ENCODE data around the gene CEP41.

CEP41 gene, protein sequence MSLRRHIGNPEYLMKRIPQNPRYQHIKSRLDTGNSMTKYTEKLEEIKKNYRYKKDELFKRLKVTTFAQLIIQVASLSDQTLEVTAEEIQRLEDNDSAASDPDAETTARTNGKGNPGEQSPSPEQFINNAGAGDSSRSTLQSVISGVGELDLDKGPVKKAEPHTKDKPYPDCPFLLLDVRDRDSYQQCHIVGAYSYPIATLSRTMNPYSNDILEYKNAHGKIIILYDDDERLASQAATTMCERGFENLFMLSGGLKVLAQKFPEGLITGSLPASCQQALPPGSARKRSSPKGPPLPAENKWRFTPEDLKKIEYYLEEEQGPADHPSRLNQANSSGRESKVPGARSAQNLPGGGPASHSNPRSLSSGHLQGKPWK

DNA sequence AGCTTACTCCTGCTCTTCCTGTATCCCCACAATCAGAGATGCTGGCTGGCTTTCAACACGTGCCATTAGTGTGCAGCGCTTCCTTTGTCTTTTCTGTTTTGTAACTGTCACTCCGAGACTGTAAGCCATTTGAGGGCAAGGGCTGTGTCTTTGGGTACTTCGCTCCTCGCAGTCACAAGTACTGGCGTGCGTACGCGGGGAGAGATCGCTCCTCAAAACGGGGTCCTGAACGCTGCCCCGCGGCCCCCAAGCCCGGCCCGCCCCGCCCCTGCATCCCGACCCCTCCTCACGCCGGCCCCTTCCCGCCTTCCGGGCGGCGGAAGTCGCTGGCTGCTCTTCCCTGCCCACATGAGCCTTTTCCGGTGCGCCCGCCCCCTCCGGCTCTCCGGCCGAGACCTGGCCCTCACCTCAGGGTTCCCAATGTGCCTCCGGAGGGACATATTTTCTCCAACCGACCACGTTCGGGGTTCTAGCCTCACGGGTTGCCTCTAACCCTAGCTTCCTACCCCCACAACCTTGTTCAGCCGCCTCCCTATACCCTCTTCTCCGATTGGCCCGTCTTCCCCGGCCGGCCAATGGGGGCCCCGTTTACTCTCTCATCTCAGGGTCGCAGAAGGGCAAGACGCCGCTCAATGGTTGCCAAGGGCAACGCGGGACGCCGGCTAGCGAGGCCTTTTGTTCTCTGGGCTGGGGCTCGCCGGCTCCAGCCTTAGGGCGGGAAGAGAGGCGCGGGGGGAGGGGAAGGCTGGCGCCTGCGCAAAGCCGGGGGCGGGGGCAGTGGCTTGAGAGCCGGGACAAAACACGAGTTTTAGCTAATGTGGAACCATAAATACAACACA is at the start of gene CEP41:
Gene CEP41, minus strand, starts transcription at position 490 of the 839 bp plus-strand sequence. Its CDS starts 50 bp downstream, at position 440.
- H3K4me3 ChIP-seq (ENCODE audit: low read length in 2 of 2) = peak within 1 kb of the TSS; percentile 58 to 90
- H3K36me3 ChIP-seq (ENCODE audit: control insufficient read depth in 2 of 2, insufficient read depth in 2 of 2, low read length in 2 of 2) = no peaks in the 10 kb centered on the region
- H3K27me3 ChIP-seq (ENCODE audit: control insufficient read depth in 1 of 2, insufficient read depth in 2 of 2, low read length in 2 of 2) = no peaks in the 10 kb centered on the region
- H3K4me1 ChIP-seq (ENCODE audit: control insufficient read depth, insufficient read depth, low read length) = peaks cover 14% of the 10 kb centered on the region
- H3K27ac ChIP-seq (ENCODE audit: low read length) = peak within 1 kb of the TSS; percentile 78
- no peaks in the 10 kb centered on the region for H3K9me3 ChIP-seq (ENCODE audit: control insufficient read depth in 2 of 2, low read length in 2 of 2)
- H3K9ac ChIP-seq (ENCODE audit: low read length in 2 of 2) = peak within 1 kb of the TSS; percentile 71 to 79

DNA sequence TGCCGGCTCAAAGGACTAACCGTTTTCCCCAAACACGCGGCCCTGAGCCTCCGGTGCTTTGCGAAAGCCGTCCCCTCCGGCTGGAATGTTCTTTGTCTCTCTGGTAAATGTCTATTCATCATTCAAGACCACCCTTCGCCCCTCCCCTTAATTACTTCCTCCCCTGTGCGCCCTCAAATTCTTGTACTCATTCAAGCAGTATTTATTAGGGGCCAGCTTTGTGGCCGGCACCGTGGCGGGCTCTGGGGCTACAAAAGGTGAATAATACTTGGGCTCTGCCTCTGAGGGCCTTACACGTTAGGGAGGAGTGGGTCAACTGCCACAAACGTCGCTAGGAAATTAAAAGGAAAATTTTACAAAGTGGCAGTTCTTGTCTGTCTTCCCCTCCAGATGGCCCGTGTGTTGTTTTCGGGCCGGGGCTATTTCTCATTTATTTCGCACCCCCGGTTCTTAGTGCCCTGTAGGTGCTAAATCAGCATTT is 49.5 kb upstream of the CEP41 start:
- H3K9me3 ChIP-seq (ENCODE audit: control insufficient read depth in 2 of 2, low read length in 2 of 2) = no peaks in the 10 kb centered on the region
- no peak overlapping the region for H3K9ac ChIP-seq (ENCODE audit: low read length in 2 of 2)
- peak overlapping the region; percentile 11 for H3K27ac ChIP-seq (ENCODE audit: low read length)
- H3K4me3 ChIP-seq (ENCODE audit: low read length in 2 of 2) = peak overlapping the region in 1 of 2 donors; percentile 72
- H3K4me1 ChIP-seq (ENCODE audit: control insufficient read depth, insufficient read depth, low read length) = peaks cover 30% of the 10 kb centered on the region
- H3K36me3 ChIP-seq (ENCODE audit: control insufficient read depth in 2 of 2, insufficient read depth in 2 of 2, low read length in 2 of 2) = no peaks in the 10 kb centered on the region
- H3K27me3 ChIP-seq (ENCODE audit: control insufficient read depth in 1 of 2, insufficient read depth in 2 of 2, low read length in 2 of 2) = peaks cover 11 to 31% of the 10 kb centered on the region in 2 donors

DNA sequence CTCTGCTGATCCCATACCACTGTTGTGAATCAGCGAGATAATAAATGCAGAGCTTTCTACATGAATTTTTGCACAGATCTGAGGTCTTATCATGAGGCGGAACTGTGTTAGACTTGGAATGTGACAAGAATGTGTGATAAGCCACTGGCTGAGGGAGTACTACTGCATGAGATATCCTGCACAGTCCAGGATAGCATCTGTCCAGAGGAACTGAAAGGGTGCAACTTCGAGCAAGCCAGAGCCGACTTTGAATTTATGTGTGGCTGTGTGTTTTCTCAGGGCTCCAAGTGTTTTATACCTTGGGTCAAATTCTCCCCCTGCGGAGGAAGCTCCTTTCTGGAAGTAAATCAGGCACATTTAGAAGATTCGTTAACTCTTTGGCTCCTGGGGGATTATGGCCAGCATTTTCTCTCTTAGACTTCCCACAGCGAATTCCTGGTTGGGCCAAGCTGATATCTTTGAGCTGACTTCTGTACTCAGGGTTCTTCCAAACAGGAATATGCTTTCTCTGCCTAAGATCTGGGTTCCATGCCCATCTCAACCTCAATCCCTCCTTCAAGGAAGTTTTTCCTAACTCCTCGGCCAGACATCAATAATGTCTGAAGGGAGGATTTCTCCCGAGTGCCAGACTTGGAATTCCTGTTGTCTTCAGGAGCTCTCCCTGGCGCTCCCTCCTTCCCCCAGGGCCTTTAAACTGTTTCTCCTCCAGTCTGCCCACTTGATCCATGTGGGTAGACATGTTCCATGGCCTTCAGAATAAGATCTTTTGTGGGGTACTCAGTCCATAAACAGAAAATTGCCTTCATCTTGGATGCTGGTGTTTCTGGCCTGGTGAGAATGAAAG is 48.5 kb upstream of the CEP41 start:
- H3K9me3 ChIP-seq (ENCODE audit: control insufficient read depth in 2 of 2, low read length in 2 of 2) = no peaks in the 10 kb centered on the region
- H3K4me1 ChIP-seq (ENCODE audit: control insufficient read depth, insufficient read depth, low read length) = peaks cover 30% of the 10 kb centered on the region
- no peaks in the 10 kb centered on the region for H3K36me3 ChIP-seq (ENCODE audit: control insufficient read depth in 2 of 2, insufficient read depth in 2 of 2, low read length in 2 of 2)
- no peak overlapping the region for H3K9ac ChIP-seq (ENCODE audit: low read length in 2 of 2)
- H3K4me3 ChIP-seq (ENCODE audit: low read length in 2 of 2) = no peak overlapping the region
- H3K27ac ChIP-seq (ENCODE audit: low read length) = no peak overlapping the region
- H3K27me3 ChIP-seq (ENCODE audit: control insufficient read depth in 1 of 2, insufficient read depth in 2 of 2, low read length in 2 of 2) = peaks cover 17 to 34% of the 10 kb centered on the region in 2 donors

DNA sequence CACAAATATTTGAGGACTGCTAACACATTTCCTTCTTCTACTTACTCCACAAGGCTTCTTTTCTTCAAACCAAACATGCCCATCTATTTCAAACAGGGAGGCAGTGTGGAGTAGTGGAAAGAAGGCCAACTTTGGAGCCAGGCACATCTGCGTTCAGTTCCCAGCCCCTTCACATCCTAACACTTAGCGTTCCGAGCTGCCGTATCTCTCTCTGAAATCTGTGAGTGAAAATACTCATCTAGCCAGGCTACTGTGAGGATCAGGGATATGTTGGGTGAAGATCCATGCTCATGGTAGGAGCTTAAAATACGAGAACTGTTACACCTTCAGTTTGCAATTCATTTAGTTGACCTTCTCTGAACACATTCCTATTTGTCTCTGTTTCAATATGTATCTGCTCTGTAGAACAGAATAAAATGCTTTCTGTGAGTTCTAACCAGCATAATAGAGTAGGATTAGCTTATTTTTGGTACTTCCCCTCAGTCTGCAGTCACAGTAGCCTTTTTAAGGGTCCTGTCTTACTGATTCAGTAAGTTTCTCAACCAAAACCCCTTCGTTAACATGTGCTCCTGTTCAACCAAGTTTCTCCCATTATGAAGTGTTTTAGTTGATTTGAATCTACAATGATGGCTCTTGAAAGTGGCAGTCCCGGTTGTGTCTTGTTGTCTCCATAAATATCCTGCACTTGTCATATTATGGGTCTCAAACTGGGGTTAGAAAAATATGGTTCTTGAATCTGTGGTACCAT is 47.8 kb upstream of the CEP41 start:
- H3K9me3 ChIP-seq (ENCODE audit: control insufficient read depth in 2 of 2, low read length in 2 of 2) = no peaks in the 10 kb centered on the region
- peaks cover 17 to 34% of the 10 kb centered on the region in 2 donors for H3K27me3 ChIP-seq (ENCODE audit: control insufficient read depth in 1 of 2, insufficient read depth in 2 of 2, low read length in 2 of 2)
- H3K4me3 ChIP-seq (ENCODE audit: low read length in 2 of 2) = no peak overlapping the region
- H3K9ac ChIP-seq (ENCODE audit: low read length in 2 of 2) = no peak overlapping the region
- no peaks in the 10 kb centered on the region for H3K36me3 ChIP-seq (ENCODE audit: control insufficient read depth in 2 of 2, insufficient read depth in 2 of 2, low read length in 2 of 2)
- H3K27ac ChIP-seq (ENCODE audit: low read length) = no peak overlapping the region
- H3K4me1 ChIP-seq (ENCODE audit: control insufficient read depth, insufficient read depth, low read length) = peaks cover 30% of the 10 kb centered on the region

DNA sequence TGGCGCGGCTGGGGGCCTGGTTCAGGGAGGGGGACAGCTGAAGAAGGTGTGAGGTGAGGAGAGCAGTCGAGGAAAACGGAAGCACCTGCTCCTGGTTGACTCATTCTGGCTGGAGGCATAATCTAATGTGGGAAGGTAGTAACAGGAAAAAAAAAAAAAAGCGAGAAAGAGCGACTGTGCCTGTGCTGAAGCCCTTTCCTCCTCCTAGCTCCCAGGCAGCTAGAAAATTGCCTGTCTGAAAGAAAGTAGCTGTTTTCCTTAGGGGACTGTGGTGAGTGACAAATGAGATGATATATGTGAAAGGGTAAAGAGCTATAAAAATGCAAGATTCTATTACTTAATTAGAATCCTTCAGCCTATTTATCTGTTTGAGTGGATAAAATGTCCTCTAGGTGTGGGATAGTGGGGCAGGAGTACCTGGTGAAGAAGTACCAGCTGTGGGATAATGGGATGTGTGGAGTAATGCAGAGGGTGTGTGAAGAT is 46.2 kb upstream of the CEP41 start:
- H3K4me3 ChIP-seq (ENCODE audit: low read length in 2 of 2) = peak overlapping the region; percentile 47 to 71
- no peaks in the 10 kb centered on the region for H3K36me3 ChIP-seq (ENCODE audit: control insufficient read depth in 2 of 2, insufficient read depth in 2 of 2, low read length in 2 of 2)
- no peaks in the 10 kb centered on the region for H3K9me3 ChIP-seq (ENCODE audit: control insufficient read depth in 2 of 2, low read length in 2 of 2)
- peaks cover 17 to 24% of the 10 kb centered on the region in 2 donors for H3K27me3 ChIP-seq (ENCODE audit: control insufficient read depth in 1 of 2, insufficient read depth in 2 of 2, low read length in 2 of 2)
- peaks cover 25% of the 10 kb centered on the region for H3K4me1 ChIP-seq (ENCODE audit: control insufficient read depth, insufficient read depth, low read length)
- no peak overlapping the region for H3K9ac ChIP-seq (ENCODE audit: low read length in 2 of 2)
- H3K27ac ChIP-seq (ENCODE audit: low read length) = no peak overlapping the region

DNA sequence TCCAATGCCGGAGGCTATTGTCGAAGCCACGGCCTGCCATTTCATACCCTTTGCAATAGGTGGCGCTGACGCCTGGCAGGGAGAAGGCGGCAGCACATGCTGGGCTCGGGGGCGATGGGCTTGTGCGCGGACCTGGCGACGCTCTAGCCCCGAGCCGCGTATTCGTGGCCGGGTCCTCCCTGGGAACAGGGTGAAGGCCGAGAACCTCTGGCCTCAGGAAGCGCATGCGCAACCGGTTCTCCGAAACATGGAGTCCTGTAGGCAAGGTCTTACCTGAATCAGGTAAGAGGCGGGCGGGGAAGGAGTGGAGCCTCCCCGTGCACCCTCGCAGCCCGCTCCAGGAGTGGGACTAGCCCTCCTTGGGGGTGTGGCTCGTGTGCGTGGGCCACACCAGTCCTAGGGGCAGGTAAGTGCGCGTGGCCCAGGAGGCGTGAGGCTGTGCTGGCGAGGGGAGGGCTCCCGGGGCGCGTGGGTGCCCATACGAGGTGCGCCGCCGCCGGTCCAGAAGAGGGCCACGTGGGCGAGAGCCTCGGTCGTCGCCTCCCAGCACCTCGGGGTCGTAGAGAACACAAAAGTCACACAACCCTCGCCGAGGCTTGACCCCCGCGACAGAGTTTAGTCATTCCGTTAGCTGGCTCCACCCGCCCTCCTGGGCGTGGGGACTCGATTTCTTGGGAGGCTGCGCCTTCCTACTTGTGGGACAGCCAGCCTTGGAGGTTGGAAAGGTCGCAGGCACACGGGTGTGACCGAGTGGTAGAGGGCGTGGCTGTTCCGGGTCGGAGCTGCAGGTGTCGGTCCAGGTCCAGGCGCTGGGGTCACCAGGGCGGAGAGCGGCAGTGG is 45.5 kb upstream of the CEP41 start:
- Histone ChIP-seq H3K27me3 (ENCODE audit: control insufficient read depth in 1 of 2, insufficient read depth in 2 of 2, low read length in 2 of 2) (peaks cover 17 to 22% of the 10 kb centered on the region in 2 donors), H3K4me3 (ENCODE audit: low read length in 2 of 2) (peak overlapping the region; percentile 47 to 71), H3K27ac (ENCODE audit: low read length) (no peak overlapping the region), H3K36me3 (ENCODE audit: control insufficient read depth in 2 of 2, insufficient read depth in 2 of 2, low read length in 2 of 2) (no peaks in the 10 kb centered on the region), H3K4me1 (ENCODE audit: control insufficient read depth, insufficient read depth, low read length) (peaks cover 19% of the 10 kb centered on the region), H3K9ac (ENCODE audit: low read length in 2 of 2) (no peak overlapping the region), H3K9me3 (ENCODE audit: control insufficient read depth in 2 of 2, low read length in 2 of 2) (no peaks in the 10 kb centered on the region)

DNA sequence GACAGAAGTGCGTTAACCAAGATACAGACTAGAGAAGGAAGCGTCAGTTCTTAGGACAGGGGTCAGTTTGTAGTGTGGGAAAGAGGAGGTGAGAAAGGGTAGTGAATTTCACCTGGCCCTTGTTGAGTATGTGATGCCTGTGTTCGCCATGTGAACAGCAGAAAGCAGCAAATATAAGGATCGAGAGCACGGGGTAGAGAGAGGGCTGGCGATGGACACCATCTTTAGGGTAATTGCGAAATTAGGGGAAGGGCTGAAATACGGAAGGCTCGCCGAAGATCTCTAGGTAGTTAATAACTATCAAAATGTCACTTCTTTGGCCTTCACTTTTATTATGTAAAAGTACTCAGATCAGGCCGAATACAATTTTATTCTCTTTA is 44.9 kb upstream of the CEP41 start:
- Histone ChIP-seq H3K27me3 (ENCODE audit: control insufficient read depth in 1 of 2, insufficient read depth in 2 of 2, low read length in 2 of 2) (peaks cover 17 to 22% of the 10 kb centered on the region in 2 donors), H3K9me3 (ENCODE audit: control insufficient read depth in 2 of 2, low read length in 2 of 2) (no peaks in the 10 kb centered on the region), H3K27ac (ENCODE audit: low read length) (no peak overlapping the region), H3K4me1 (ENCODE audit: control insufficient read depth, insufficient read depth, low read length) (peaks cover 16% of the 10 kb centered on the region), H3K9ac (ENCODE audit: low read length in 2 of 2) (no peak overlapping the region), H3K36me3 (ENCODE audit: control insufficient read depth in 2 of 2, insufficient read depth in 2 of 2, low read length in 2 of 2) (no peaks in the 10 kb centered on the region), H3K4me3 (ENCODE audit: low read length in 2 of 2) (peak overlapping the region in 1 of 2 donors; percentile 71)

DNA sequence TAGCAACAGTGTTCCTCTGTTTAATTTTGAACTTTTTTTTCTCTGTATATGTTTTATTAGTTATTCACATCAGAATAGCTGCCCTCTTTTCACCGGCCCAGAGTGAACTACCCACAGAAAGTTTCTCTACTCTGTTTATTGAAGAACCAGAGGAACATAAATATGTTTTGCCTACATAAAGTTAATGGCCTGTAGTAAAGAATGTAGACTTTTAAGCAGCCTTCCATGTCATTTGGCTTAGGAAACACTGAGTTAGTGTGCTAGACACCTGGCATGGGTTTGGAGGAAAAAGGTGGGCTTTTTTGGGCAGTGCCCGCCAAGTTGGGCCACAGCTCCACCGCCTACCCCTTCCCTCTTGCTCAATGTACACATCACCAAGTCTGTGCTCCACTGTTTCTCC is 42.2 kb upstream of the CEP41 start:
- H3K27me3 ChIP-seq (ENCODE audit: control insufficient read depth in 1 of 2, insufficient read depth in 2 of 2, low read length in 2 of 2) = peaks cover 9 to 19% of the 10 kb centered on the region in 2 donors
- no peaks in the 10 kb centered on the region for H3K36me3 ChIP-seq (ENCODE audit: control insufficient read depth in 2 of 2, insufficient read depth in 2 of 2, low read length in 2 of 2)
- no peak overlapping the region for H3K27ac ChIP-seq (ENCODE audit: low read length)
- no peak overlapping the region for H3K9ac ChIP-seq (ENCODE audit: low read length in 2 of 2)
- no peaks in the 10 kb centered on the region for H3K9me3 ChIP-seq (ENCODE audit: control insufficient read depth in 2 of 2, low read length in 2 of 2)
- H3K4me1 ChIP-seq (ENCODE audit: control insufficient read depth, insufficient read depth, low read length) = peaks cover 11% of the 10 kb centered on the region
- no peak overlapping the region for H3K4me3 ChIP-seq (ENCODE audit: low read length in 2 of 2)

DNA sequence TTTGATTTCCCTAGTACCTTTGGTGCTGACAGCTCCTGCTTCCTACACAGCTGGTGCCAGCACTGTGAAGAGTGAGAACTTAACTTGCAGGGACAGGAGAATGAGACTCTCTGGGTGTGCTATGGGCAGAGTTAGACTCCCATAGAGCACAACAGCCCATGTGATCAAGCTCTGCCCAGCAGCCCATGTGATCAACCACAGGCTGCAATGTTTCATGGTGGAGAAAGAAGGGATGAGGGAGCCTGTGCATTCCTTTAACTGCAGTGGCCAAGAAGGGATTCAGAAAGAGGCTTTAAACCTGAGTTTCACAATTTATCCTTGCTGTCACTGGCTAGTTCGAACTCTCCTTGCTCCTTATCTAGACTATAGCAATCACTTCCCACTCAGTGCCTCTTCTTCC is 41.1 kb upstream of the CEP41 start:
- H3K4me1 ChIP-seq (ENCODE audit: control insufficient read depth, insufficient read depth, low read length) = peaks cover 11% of the 10 kb centered on the region
- peaks cover 0 to 3% of the 10 kb centered on the region in 2 donors for H3K9me3 ChIP-seq (ENCODE audit: control insufficient read depth in 2 of 2, low read length in 2 of 2)
- H3K4me3 ChIP-seq (ENCODE audit: low read length in 2 of 2) = no peak overlapping the region
- H3K9ac ChIP-seq (ENCODE audit: low read length in 2 of 2) = no peak overlapping the region
- H3K36me3 ChIP-seq (ENCODE audit: control insufficient read depth in 2 of 2, insufficient read depth in 2 of 2, low read length in 2 of 2) = no peaks in the 10 kb centered on the region
- H3K27me3 ChIP-seq (ENCODE audit: control insufficient read depth in 1 of 2, insufficient read depth in 2 of 2, low read length in 2 of 2) = peaks cover 9 to 19% of the 10 kb centered on the region in 2 donors
- H3K27ac ChIP-seq (ENCODE audit: low read length) = no peak overlapping the region
